Progenitor cell of endocrine pancreas (in vitro differentiated cells): ENCODE measurements around the gene FRMD6. TPM values are rescaled to one million over a fixed set of nuclear protein-coding genes. Genes with fewer than 3 reads are reported as not detected.
"Not testable (repeated sequence)": the region's sequence is repeated elsewhere in the genome, so short reads cannot be mapped to it uniquely, and the experiment has no call there.

Experiments
- DNase-seq: peaks from one replicate; pipeline ENCODE4 v3.0.0; 2021; ENCODE audit warnings: low spot score; ENCODE audit not compliant: unreplicated experiment
- H3K27ac Mint-ChIP-seq: 2 replicates; pipeline ENCODE4 v1.8.0; 2021; ENCODE audit warnings: mild to moderate bottlenecking, moderate library complexity, mixed read lengths
- H3K27me3 Mint-ChIP-seq: 2 replicates; pipeline ENCODE4 v1.8.0; 2021; ENCODE audit warnings: mixed read lengths
- H3K36me3 Mint-ChIP-seq: 2 replicates; pipeline ENCODE4 v1.8.0; 2022; ENCODE audit warnings: mixed read lengths; ENCODE audit not compliant: insufficient read depth
- H3K4me1 Mint-ChIP-seq: 2 replicates; pipeline ENCODE4 v1.8.0; 2021; ENCODE audit warnings: low read depth, mixed read lengths
- H3K4me3 Mint-ChIP-seq: 2 replicates; pipeline ENCODE4 v1.8.0; 2021; ENCODE audit warnings: low read depth, mild to moderate bottlenecking, moderate library complexity, mixed read lengths
- H3K9me3 Mint-ChIP-seq: 2 replicates; pipeline ENCODE4 v1.8.0; 2021; ENCODE audit warnings: low read depth, mixed read lengths
- total RNA-seq: library from RNA; stranded (reverse); gene quantifications from 2 replicates; pipeline ENCODE4 v1.2.1, GENCODE V29; 2021
- TF ChIP-seq, protein P1 (sequence below): fragments of 200-600 bp; sonication (generic); IDR thresholded peaks from one replicate; pipeline ENCODE4 v1.5.0; 2021; ENCODE audit warnings: antibody characterized with exemption, mild to moderate bottlenecking; ENCODE audit not compliant: unreplicated experiment

FRMD6 gene
- total RNA-seq, 1 donor from 2014 or later, result 40.7 TPM

GRCh38 chr14:51626788-51627187, 24.9 kb upstream of the FRMD6 start:
- Mint-ChIP-seq H3K9me3 (peaks cover 4% of the 10 kb centered on the region), H3K4me1 (peaks cover 2% of the 10 kb centered on the region), H3K36me3 (no peaks in the 10 kb centered on the region), H3K27ac (no peak overlapping the region), H3K27me3 (no peaks in the 10 kb centered on the region), H3K4me3 (no peak overlapping the region)
- no peak for DNase-seq
- TF ChIP-seq, protein P1, sequence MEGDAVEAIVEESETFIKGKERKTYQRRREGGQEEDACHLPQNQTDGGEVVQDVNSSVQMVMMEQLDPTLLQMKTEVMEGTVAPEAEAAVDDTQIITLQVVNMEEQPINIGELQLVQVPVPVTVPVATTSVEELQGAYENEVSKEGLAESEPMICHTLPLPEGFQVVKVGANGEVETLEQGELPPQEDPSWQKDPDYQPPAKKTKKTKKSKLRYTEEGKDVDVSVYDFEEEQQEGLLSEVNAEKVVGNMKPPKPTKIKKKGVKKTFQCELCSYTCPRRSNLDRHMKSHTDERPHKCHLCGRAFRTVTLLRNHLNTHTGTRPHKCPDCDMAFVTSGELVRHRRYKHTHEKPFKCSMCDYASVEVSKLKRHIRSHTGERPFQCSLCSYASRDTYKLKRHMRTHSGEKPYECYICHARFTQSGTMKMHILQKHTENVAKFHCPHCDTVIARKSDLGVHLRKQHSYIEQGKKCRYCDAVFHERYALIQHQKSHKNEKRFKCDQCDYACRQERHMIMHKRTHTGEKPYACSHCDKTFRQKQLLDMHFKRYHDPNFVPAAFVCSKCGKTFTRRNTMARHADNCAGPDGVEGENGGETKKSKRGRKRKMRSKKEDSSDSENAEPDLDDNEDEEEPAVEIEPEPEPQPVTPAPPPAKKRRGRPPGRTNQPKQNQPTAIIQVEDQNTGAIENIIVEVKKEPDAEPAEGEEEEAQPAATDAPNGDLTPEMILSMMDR, result no peak

GRCh38 chr14:51627313-51627712, 24.4 kb upstream of the FRMD6 start:
- Mint-ChIP-seq H3K27me3 (no peaks in the 10 kb centered on the region), H3K27ac (no peak overlapping the region), H3K9me3 (peaks cover 4% of the 10 kb centered on the region), H3K4me3 (no peak overlapping the region), H3K36me3 (no peaks in the 10 kb centered on the region), H3K4me1 (peaks cover 2% of the 10 kb centered on the region)
- TF ChIP-seq, protein P1, result no peak
- DNase-seq, result no peak

- no peaks in the 10 kb centered on the region for H3K27me3 Mint-ChIP-seq
- peaks cover 2% of the 10 kb centered on the region for H3K4me1 Mint-ChIP-seq
- H3K36me3 Mint-ChIP-seq, result no peaks in the 10 kb centered on the region
- peaks cover 4% of the 10 kb centered on the region for H3K9me3 Mint-ChIP-seq
- TF ChIP-seq, protein P1, result no peak
- H3K4me3 Mint-ChIP-seq, result no peak overlapping the region
- H3K27ac Mint-ChIP-seq, result no peak overlapping the region
- DNase-seq, result no peak
These were observed 23.5 kb upstream of the FRMD6 start for GRCh38 chr14:51628238-51628637.

DNA sequence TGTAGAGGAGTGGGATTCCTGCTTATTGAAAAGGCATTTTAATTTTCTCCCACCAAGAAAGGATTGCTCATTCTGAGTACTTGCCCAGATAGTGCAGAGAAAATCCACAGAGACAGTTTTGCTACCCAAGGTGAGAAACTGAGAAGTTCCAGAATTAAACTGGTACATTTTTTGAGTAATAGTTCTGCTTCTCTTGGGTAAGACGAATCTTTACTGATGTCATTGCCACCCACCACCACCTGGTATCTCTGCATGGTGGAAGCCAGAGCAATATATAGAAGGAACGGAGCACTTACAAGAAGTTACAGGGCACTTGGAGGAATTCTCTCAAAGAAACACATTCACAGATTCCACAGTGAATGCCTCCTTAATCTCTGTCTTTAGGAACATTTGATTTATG, 20.7 kb upstream of the FRMD6 start:
- H3K9me3 Mint-ChIP-seq, result no peaks in the 10 kb centered on the region
- H3K4me1 Mint-ChIP-seq, result no peaks in the 10 kb centered on the region
- H3K4me3 Mint-ChIP-seq, result no peak overlapping the region
- H3K36me3 Mint-ChIP-seq, result no peaks in the 10 kb centered on the region
- H3K27ac Mint-ChIP-seq, result no peak overlapping the region
- DNase-seq, result no peak
- H3K27me3 Mint-ChIP-seq, result no peaks in the 10 kb centered on the region
- TF ChIP-seq, protein P1, result no peak

DNA sequence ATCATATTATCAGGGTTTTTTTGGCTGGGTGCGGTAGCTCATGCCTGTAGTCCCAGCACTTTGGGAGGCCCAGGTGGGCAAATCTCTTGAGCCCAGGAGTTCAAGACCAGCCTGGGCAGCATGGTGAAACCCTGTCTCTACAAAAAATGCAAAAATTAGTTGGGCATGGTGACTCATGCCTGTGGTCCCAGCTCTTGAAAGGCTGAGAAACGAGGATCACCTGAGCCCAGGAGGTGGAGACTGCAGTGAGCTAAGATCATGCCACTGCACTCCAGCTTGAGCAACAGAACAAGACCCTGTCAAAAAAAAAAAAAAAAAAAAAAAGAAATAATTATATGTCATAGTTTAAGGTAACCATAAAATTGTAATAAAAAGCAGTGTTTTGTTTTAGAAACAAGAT, 18.4 kb upstream of the FRMD6 start:
- not testable (repeated sequence) for H3K4me3 Mint-ChIP-seq, H3K27ac Mint-ChIP-seq, H3K27me3 Mint-ChIP-seq, DNase-seq, H3K36me3 Mint-ChIP-seq, H3K9me3 Mint-ChIP-seq, H3K4me1 Mint-ChIP-seq

- no peak for DNase-seq
- no peak overlapping the region for H3K4me3 Mint-ChIP-seq
- H3K9me3 Mint-ChIP-seq, result no peaks in the 10 kb centered on the region
- H3K27ac Mint-ChIP-seq, result no peak overlapping the region
- H3K27me3 Mint-ChIP-seq, result no peaks in the 10 kb centered on the region
- peaks cover 9% of the 10 kb centered on the region for H3K4me1 Mint-ChIP-seq
- TF ChIP-seq, protein P1, result no peak
- H3K36me3 Mint-ChIP-seq, result no peaks in the 10 kb centered on the region
These were observed 15.6 kb upstream of the FRMD6 start for GRCh38 chr14:51636109-51636508.
